ENCODE measurements around the gene PTPN22. TPM values are rescaled to one million over a fixed set of nuclear protein-coding genes. Genes with fewer than 3 reads are reported as not detected.

Gene PTPN22
- total RNA-seq, 1 donor from 2014 or later, result not detected

DNA sequence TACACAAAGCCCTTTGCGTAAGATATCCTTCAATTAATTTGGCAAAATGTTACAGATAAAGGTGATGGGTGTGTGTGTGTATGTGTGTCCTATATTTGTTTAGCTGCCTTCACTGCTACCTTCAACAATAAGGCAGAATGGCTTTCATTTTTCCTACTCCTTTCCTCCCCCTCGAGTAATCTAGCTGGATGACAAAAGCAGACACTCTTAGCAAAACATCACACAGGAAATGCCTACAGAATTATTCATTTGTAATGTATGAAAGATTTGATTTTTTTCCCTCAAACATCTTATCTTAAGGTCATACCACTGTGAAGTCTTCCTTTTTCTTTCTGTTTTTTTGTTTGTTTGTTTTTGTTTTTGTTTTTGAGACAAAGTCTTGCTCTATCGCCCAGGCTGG is 10.6 kb downstream of the PTPN22 start:
- Mint-ChIP-seq H3K27me3 (no peaks in the 10 kb centered on the region), H3K4me3 (ENCODE audit: low read depth) (no peak overlapping the region), H3K4me1 (ENCODE audit: low read depth) (no peaks in the 10 kb centered on the region), H3K9me3 (ENCODE audit: low read depth) (no peaks in the 10 kb centered on the region), H3K27ac (no peak overlapping the region), H3K36me3 (ENCODE audit: insufficient read depth) (no peaks in the 10 kb centered on the region)
- TF ChIP-seq, protein P1, sequence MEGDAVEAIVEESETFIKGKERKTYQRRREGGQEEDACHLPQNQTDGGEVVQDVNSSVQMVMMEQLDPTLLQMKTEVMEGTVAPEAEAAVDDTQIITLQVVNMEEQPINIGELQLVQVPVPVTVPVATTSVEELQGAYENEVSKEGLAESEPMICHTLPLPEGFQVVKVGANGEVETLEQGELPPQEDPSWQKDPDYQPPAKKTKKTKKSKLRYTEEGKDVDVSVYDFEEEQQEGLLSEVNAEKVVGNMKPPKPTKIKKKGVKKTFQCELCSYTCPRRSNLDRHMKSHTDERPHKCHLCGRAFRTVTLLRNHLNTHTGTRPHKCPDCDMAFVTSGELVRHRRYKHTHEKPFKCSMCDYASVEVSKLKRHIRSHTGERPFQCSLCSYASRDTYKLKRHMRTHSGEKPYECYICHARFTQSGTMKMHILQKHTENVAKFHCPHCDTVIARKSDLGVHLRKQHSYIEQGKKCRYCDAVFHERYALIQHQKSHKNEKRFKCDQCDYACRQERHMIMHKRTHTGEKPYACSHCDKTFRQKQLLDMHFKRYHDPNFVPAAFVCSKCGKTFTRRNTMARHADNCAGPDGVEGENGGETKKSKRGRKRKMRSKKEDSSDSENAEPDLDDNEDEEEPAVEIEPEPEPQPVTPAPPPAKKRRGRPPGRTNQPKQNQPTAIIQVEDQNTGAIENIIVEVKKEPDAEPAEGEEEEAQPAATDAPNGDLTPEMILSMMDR (IDR thresholded peaks at IDR 0.05; ENCODE audit: unreplicated experiment), result no peak
- DNase-seq (ENCODE audit: low spot score, unreplicated experiment), result no peak

DNA sequence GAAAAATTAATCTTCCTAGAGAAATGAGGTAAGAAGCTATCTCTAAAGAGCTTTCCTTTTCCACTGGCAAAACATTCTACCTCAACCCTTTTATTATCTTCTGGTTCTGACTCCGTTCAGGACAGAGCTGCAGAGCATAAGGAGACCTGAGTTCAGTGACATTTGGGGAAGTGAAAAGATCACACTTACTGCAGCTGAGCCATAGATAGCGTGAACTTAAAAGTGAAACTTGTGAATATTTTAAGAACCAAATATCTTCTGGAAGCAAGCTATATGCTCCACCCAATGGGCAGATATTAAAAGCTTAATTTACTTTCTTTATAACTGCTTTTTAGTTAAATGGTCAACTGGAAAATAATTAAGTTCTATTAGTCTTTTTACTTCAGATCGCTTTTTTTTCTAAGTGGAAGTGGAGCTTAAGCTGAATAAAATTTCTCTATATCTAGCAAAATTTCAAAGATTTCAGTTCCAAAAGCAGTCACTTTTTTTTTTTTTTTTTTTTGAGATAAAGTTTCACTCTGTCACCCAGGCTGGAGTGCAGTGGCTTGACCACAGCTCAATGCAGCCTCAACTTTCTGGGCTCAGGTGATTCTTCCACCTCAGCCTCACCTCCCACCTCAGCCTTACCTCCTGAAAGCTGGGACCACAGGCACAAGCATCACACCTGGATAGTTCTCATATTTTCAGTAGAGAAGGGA is 11.9 kb downstream of the PTPN22 start:
- H3K4me1 Mint-ChIP-seq (ENCODE audit: low read depth), result no peaks in the 10 kb centered on the region
- TF ChIP-seq, protein P1 (IDR thresholded peaks at IDR 0.05; ENCODE audit: unreplicated experiment), result no peak
- H3K9me3 Mint-ChIP-seq (ENCODE audit: low read depth), result no peaks in the 10 kb centered on the region
- no peak overlapping the region for H3K4me3 Mint-ChIP-seq (ENCODE audit: low read depth)
- DNase-seq (ENCODE audit: low spot score, unreplicated experiment), result no peak
- no peak overlapping the region for H3K27ac Mint-ChIP-seq
- no peaks in the 10 kb centered on the region for H3K36me3 Mint-ChIP-seq (ENCODE audit: insufficient read depth)
- H3K27me3 Mint-ChIP-seq, result no peaks in the 10 kb centered on the region

DNA sequence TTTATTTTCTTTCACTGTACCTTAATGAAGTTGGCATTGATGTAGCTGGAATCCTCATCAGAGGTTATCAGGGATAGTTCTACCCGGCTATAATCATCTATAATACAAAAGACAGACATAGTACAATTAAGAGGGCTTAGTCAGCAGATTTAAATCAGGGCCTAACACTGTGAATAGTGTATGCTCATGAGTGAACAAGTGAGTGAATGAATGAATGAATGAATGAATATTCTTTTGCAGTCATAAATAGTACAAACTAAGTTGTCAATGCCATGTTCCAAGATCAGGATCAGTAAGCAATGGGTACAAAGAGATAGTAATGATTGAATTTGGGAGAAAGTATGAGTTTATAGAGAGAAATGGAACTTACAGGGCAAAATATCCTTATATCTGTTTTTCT is 12.5 kb downstream of the PTPN22 start:
- Mint-ChIP-seq H3K36me3 (ENCODE audit: insufficient read depth) (no peaks in the 10 kb centered on the region), H3K9me3 (ENCODE audit: low read depth) (no peaks in the 10 kb centered on the region), H3K4me3 (ENCODE audit: low read depth) (no peak overlapping the region), H3K27me3 (no peaks in the 10 kb centered on the region), H3K4me1 (ENCODE audit: low read depth) (no peaks in the 10 kb centered on the region), H3K27ac (no peak overlapping the region)
- TF ChIP-seq, protein P1 (IDR thresholded peaks at IDR 0.05; ENCODE audit: unreplicated experiment), result no peak
- DNase-seq (ENCODE audit: low spot score, unreplicated experiment), result no peak

DNA sequence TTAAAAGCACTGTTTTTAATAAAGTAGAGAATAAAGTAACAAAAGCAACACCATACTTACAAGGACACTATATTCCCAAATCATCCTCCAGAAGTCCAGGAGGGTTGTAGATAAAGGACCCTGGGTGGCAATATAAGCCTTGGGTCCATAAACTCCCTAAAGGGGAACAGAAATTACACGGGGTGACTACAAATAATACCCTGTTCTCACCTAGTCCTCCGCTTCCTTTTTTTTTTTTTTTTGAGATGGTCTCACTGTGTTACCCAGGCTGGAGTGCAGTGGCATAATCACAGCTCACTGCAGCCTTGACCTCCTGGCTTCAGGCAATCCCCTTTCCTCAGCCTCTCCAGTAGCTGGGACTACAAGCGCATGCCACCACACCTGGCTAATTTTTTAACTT is 13.1 kb downstream of the PTPN22 start:
- Mint-ChIP-seq H3K4me3 (ENCODE audit: low read depth) (no peak overlapping the region), H3K27me3 (no peaks in the 10 kb centered on the region), H3K36me3 (ENCODE audit: insufficient read depth) (no peaks in the 10 kb centered on the region), H3K27ac (no peak overlapping the region), H3K9me3 (ENCODE audit: low read depth) (no peaks in the 10 kb centered on the region), H3K4me1 (ENCODE audit: low read depth) (no peaks in the 10 kb centered on the region)
- DNase-seq (ENCODE audit: low spot score, unreplicated experiment), result no peak
- TF ChIP-seq, protein P1 (IDR thresholded peaks at IDR 0.05; ENCODE audit: unreplicated experiment), result no peak

DNA sequence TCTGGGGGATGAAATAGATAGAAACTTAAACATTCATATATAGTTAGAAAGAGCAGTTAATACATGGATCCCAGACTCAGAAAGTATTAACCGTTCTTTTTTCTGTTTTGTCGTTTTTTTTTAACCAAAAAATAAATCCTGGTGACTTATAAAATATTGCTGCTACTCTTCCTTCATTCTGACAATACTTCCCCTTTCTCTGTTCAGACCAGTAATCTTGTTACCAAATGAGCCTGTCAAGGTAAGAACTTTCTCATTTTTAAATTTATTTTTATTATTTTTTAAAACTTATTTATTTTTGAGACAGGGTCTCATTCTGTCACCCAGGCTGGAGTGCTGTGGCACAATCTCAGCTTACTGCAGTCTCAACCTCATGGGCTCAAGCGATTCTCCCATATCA is 13.7 kb downstream of the PTPN22 start:
- Mint-ChIP-seq H3K9me3 (ENCODE audit: low read depth) (no peaks in the 10 kb centered on the region), H3K4me1 (ENCODE audit: low read depth) (no peaks in the 10 kb centered on the region), H3K27me3 (no peaks in the 10 kb centered on the region), H3K36me3 (ENCODE audit: insufficient read depth) (no peaks in the 10 kb centered on the region), H3K27ac (no peak overlapping the region), H3K4me3 (ENCODE audit: low read depth) (no peak overlapping the region)
- no peak for DNase-seq (ENCODE audit: low spot score, unreplicated experiment)
- TF ChIP-seq, protein P1 (IDR thresholded peaks at IDR 0.05; ENCODE audit: unreplicated experiment), result no peak
